Mucosa of rectum (tissue), 2 donors: ENCODE results near the gene AKIP1.
A peak's percentile ranks its signal among the peaks of the same experiment; 100 is the strongest.

Experiments
- H3K27ac ChIP-seq, 2 donors: one replicate each; pipeline ENCODE4 v1.7.0; 2013; ENCODE audit warnings: inconsistent platforms in 2 of 2, low read depth in 2 of 2, low read length in 2 of 2
- H3K27me3 ChIP-seq, 2 donors: one replicate each; pipeline ENCODE4 v1.7.0; 2013; ENCODE audit warnings: low read length in 2 of 2; ENCODE audit not compliant: control insufficient read depth in 2 of 2, insufficient read depth in 2 of 2
- H3K36me3 ChIP-seq, 2 donors: one replicate each; pipeline ENCODE4 v1.7.0; 2013; ENCODE audit warnings: low read length in 2 of 2; ENCODE audit not compliant: control insufficient read depth in 2 of 2, insufficient read depth in 2 of 2
- H3K4me1 ChIP-seq, 2 donors: one replicate each; pipeline ENCODE4 v1.7.0; 2013; ENCODE audit warnings: low read length in 2 of 2, mild to moderate bottlenecking in 1 of 2; ENCODE audit not compliant: control insufficient read depth in 2 of 2, insufficient read depth in 2 of 2
- H3K4me3 ChIP-seq, 2 donors: one replicate each; pipeline ENCODE4 v1.7.0; 2013; ENCODE audit warnings: low read length in 2 of 2
- H3K9ac ChIP-seq, 2 donors: one replicate each; pipeline ENCODE4 v1.7.0; 2013; ENCODE audit warnings: low read length in 2 of 2, low read depth in 1 of 2, mild to moderate bottlenecking in 1 of 2
- H3K9me3 ChIP-seq, 2 donors: one replicate each; pipeline ENCODE4 v1.7.0; 2013; ENCODE audit warnings: low read length in 2 of 2; ENCODE audit not compliant: control insufficient read depth in 2 of 2
- donor health status: healthy.
- donor health status: Normal muscosa, but diverticular disease.

AKIP1 gene

GRCh38 chr11:8959546-8960166 is 48.7 kb downstream of the AKIP1 start:
- Histone ChIP-seq H3K4me3 (peak overlapping the region in 1 of 2 donors; percentile 5), H3K9ac (peak overlapping the region in 1 of 2 donors; percentile 28), H3K27me3 (no peaks in the 10 kb centered on the region), H3K9me3 (no peaks in the 10 kb centered on the region), H3K27ac (peak overlapping the region in 1 of 2 donors; percentile 42), H3K4me1 (peaks cover 18 to 22% of the 10 kb centered on the region in 2 donors), H3K36me3 (peaks cover 7 to 16% of the 10 kb centered on the region in 2 donors)

- Histone ChIP-seq H3K4me1 (peaks cover 22 to 27% of the 10 kb centered on the region in 2 donors), H3K9me3 (no peaks in the 10 kb centered on the region), H3K9ac (no peak overlapping the region), H3K36me3 (peaks cover 1 to 4% of the 10 kb centered on the region in 2 donors), H3K27me3 (no peaks in the 10 kb centered on the region), H3K27ac (no peak overlapping the region), H3K4me3 (no peak overlapping the region)
Observed at GRCh38 chr11:8961401-8961800, 50.4 kb downstream of the AKIP1 start.

- peak overlapping the region; percentile 41 to 98 for H3K27ac ChIP-seq
- H3K36me3 ChIP-seq: no peaks in the 10 kb centered on the region
- H3K27me3 ChIP-seq: no peaks in the 10 kb centered on the region
- no peaks in the 10 kb centered on the region for H3K9me3 ChIP-seq
- peak overlapping the region; percentile 90 to 97 for H3K4me3 ChIP-seq
- peak overlapping the region in 1 of 2 donors; percentile 97 for H3K9ac ChIP-seq
- H3K4me1 ChIP-seq: peaks cover 22 to 27% of the 10 kb centered on the region in 2 donors
Observed at GRCh38 chr11:8962841-8963240, 51.9 kb downstream of the AKIP1 start.

GRCh38 chr11:8963569-8964323 is 52.8 kb downstream of the AKIP1 start:
- no peaks in the 10 kb centered on the region for H3K36me3 ChIP-seq
- H3K4me1 ChIP-seq: peaks cover 22 to 27% of the 10 kb centered on the region in 2 donors
- peak overlapping the region; percentile 98 to 99 for H3K27ac ChIP-seq
- peak overlapping the region; percentile 90 to 97 for H3K4me3 ChIP-seq
- no peaks in the 10 kb centered on the region for H3K9me3 ChIP-seq
- peak overlapping the region; percentile 97 to 99 for H3K9ac ChIP-seq
- no peaks in the 10 kb centered on the region for H3K27me3 ChIP-seq

- peak within 1 kb of the TSS; percentile 90 to 97 for H3K4me3 ChIP-seq
- H3K9ac ChIP-seq: peak within 1 kb of the TSS; percentile 97 to 99
- peaks cover 17 to 19% of the 10 kb centered on the region in 2 donors for H3K4me1 ChIP-seq
- no peaks in the 10 kb centered on the region for H3K27me3 ChIP-seq
- no peaks in the 10 kb centered on the region for H3K9me3 ChIP-seq
- H3K27ac ChIP-seq: peak within 1 kb of the TSS; percentile 98 to 99
- H3K36me3 ChIP-seq: no peaks in the 10 kb centered on the region
Observed at GRCh38 chr11:8964324-8965320, 53.6 kb downstream of the AKIP1 start, which contains the start of gene TMEM9B. TSS of gene TMEM9B (minus strand) at chr11:8964442. CDS start at chr11:8964313, 129 bp downstream.

GRCh38 chr11:8967184-8967583 is 56.2 kb downstream of the AKIP1 start:
- Histone ChIP-seq H3K9me3 (no peaks in the 10 kb centered on the region), H3K27ac (no peak overlapping the region), H3K4me3 (no peak overlapping the region), H3K36me3 (no peaks in the 10 kb centered on the region), H3K4me1 (peaks cover 17% of the 10 kb centered on the region in 2 donors), H3K9ac (no peak overlapping the region), H3K27me3 (no peaks in the 10 kb centered on the region)
